ENCODE results near the gene BAZ2A.

DNA sequence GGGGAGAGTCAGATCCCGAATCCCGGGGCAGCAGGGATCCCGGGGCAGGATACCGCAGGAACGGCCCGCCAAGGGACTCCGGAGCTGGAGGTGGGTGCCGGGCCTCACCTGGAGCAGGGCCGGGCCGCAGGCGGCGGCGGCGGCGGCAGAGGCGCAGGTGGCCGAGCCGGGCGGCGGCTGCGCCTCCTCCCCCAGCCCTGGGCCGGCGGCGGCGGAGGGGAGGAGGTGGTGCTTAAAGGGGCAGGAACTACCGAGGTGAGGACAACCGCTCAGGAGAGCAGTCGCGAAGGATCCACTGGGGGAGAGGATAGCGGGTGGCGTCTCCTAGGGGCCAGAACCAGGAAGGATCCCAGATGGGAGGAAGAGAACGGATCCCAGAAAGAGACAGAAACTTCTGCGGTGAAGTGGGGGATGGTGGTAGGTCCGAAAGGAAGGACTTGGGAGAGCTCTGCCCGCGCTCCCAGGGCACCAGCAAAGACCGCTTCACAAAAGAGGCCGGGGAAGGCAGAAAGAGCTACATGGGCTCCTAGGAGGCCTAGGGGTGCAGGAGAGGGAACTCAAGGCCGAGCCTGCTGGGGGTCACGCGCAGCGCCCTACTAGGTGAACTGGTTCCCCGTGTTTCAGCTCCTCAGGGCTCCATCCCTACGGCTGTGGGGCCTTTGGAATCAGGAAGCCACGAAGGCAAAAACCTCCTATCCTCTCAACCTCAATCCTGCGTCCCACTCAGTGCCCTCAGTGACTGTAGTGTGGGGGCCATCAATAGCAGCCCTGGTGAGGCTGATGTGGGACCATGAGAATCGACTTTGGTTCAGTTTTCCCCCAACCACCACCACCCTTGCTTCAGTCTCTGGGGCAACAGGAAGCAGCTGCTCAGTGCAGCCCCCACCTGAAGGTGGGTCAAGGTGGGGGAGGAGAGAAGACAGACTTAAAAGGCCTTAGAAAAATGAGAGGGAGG lies 5.0 kb upstream of the BAZ2A start:
- TF ChIP-seq POLR2A (IDR thresholded peaks at IDR 0.05) (peak; percentile 19 to 65), POLR2AphosphoS5 (IDR thresholded peaks at IDR 0.05; ENCODE audit: insufficient read depth in 1 of 2, low read depth in 1 of 2) (peak; percentile 38 to 67)
- TF ChIP-seq, protein P1, sequence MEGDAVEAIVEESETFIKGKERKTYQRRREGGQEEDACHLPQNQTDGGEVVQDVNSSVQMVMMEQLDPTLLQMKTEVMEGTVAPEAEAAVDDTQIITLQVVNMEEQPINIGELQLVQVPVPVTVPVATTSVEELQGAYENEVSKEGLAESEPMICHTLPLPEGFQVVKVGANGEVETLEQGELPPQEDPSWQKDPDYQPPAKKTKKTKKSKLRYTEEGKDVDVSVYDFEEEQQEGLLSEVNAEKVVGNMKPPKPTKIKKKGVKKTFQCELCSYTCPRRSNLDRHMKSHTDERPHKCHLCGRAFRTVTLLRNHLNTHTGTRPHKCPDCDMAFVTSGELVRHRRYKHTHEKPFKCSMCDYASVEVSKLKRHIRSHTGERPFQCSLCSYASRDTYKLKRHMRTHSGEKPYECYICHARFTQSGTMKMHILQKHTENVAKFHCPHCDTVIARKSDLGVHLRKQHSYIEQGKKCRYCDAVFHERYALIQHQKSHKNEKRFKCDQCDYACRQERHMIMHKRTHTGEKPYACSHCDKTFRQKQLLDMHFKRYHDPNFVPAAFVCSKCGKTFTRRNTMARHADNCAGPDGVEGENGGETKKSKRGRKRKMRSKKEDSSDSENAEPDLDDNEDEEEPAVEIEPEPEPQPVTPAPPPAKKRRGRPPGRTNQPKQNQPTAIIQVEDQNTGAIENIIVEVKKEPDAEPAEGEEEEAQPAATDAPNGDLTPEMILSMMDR (IDR thresholded peaks at IDR 0.05), result peak in 1 of 3 experiments; percentile 26
